Measurements from ENCODE around the gene POMP. TPM values are rescaled to one million over a fixed set of nuclear protein-coding genes. Genes with fewer than 3 reads are reported as not detected.

POMP gene
- total RNA-seq, 1 experiment from 2014 or later = 107 TPM

GRCh38 chr13:28618230-28618994 lies 40.5 kb upstream of the POMP start:
- H3K79me2 ChIP-seq (ENCODE audit: insufficient read depth, low read length) = no peaks in the 10 kb centered on the region
- H3K27me3 ChIP-seq (ENCODE audit: insufficient read depth, low read length) = no peaks in the 10 kb centered on the region
- no peak for ATAC-seq
- POLR2A ChIA-PET = no interaction called here
- no peaks in the 10 kb centered on the region for H3K36me3 ChIP-seq (ENCODE audit: control insufficient read depth in 1 of 2, insufficient read depth in 2 of 2, low read length in 2 of 2)
- RAD21 ChIA-PET (ENCODE audit: low non-redundant PET in 1 of 2, low total read pairs in 2 of 2, uncharacterized antibody in 2 of 2, unreplicated experiment in 2 of 2) = no interaction called here
- intact Hi-C loops (cut with micrococcal nuclease) = no loop called here
- peaks cover 0 to 3% of the 10 kb centered on the region in 2 experiments; a peak in 2 of 4 replicates for H3K4me1 ChIP-seq (ENCODE audit: control insufficient read depth in 1 of 2, insufficient read depth in 2 of 2, low read length in 2 of 2)
- H3K27ac ChIP-seq (ENCODE audit: low read depth, low read length) = no peak overlapping the region
- no peaks in the 10 kb centered on the region for H3K9me2 ChIP-seq (ENCODE audit: insufficient read depth)
- TF ChIP-seq EZH2phosphoT487 (IDR thresholded peaks at IDR 0.05; ENCODE audit: borderline replicate concordance) (no peak), POLR2AphosphoS5 (IDR thresholded peaks at IDR 0.05; ENCODE audit: low read depth, low read length) (no peak), CEBPB (IDR thresholded peaks at IDR 0.05; ENCODE audit: low read depth) (no peak), SRF (IDR thresholded peaks at IDR 0.05; ENCODE audit: low read depth) (no peak)
- H3K4me3 ChIP-seq (replicated peaks in 1 of 2; ENCODE audit: low read depth in 1 of 2, low read length in 2 of 2) = no peak overlapping the region
- CTCF ChIA-PET = no interaction called here
- no peaks in the 10 kb centered on the region for H3K9me3 ChIP-seq (ENCODE audit: control insufficient read depth in 1 of 2, insufficient read depth in 1 of 2, low read depth in 1 of 2, low read length in 2 of 2)
- no peak overlapping the region for H3K9ac ChIP-seq (ENCODE audit: low read length)
- no peaks in the 10 kb centered on the region for H4K20me1 ChIP-seq (ENCODE audit: insufficient read depth)
- H2AFZ ChIP-seq (ENCODE audit: low read depth, low read length, poor library complexity, severe bottlenecking) = no peak overlapping the region
- no peak overlapping the region for H3K4me2 ChIP-seq (ENCODE audit: low read length)
- no peak for DNase-seq (ENCODE audit: low read depth, low spot score)
- no TSS peak for BruUV-seq (replicated peaks)

- H4K20me1 ChIP-seq (ENCODE audit: insufficient read depth) = no peaks in the 10 kb centered on the region
- ChIA-PET CTCF (no interaction called here), POLR2A (no interaction called here), RAD21 (ENCODE audit: low non-redundant PET in 1 of 2, low total read pairs in 2 of 2, uncharacterized antibody in 2 of 2, unreplicated experiment in 2 of 2) (no interaction called here)
- no peaks in the 10 kb centered on the region for H3K27me3 ChIP-seq (ENCODE audit: insufficient read depth, low read length)
- no peaks in the 10 kb centered on the region for H3K79me2 ChIP-seq (ENCODE audit: insufficient read depth, low read length)
- H3K4me2 ChIP-seq (ENCODE audit: low read length) = no peak overlapping the region
- H3K9me2 ChIP-seq (ENCODE audit: insufficient read depth) = no peaks in the 10 kb centered on the region
- H3K9me3 ChIP-seq (ENCODE audit: control insufficient read depth in 1 of 2, insufficient read depth in 1 of 2, low read depth in 1 of 2, low read length in 2 of 2) = no peaks in the 10 kb centered on the region
- no peak overlapping the region for H3K4me3 ChIP-seq (replicated peaks in 1 of 2; ENCODE audit: low read depth in 1 of 2, low read length in 2 of 2)
- no peak overlapping the region for H3K27ac ChIP-seq (ENCODE audit: low read depth, low read length)
- no peaks in the 10 kb centered on the region for H3K36me3 ChIP-seq (ENCODE audit: control insufficient read depth in 1 of 2, insufficient read depth in 2 of 2, low read length in 2 of 2)
- BruUV-seq (replicated peaks) = no TSS peak
- H2AFZ ChIP-seq (ENCODE audit: low read depth, low read length, poor library complexity, severe bottlenecking) = no peak overlapping the region
- intact Hi-C loops (cut with micrococcal nuclease) = no loop called here
- peaks cover 0 to 9% of the 10 kb centered on the region in 2 experiments; a peak in 2 of 4 replicates for H3K4me1 ChIP-seq (ENCODE audit: control insufficient read depth in 1 of 2, insufficient read depth in 2 of 2, low read length in 2 of 2)
- ATAC-seq (no peak), DNase-seq (ENCODE audit: low read depth, low spot score) (no peak)
- no peak overlapping the region for H3K9ac ChIP-seq (ENCODE audit: low read length)
- no peak for TF ChIP-seq EGR1 (IDR thresholded peaks at IDR 0.05; ENCODE audit: low read depth)
- no peak for TF ChIP-seq TCF7L2 (IDR thresholded peaks at IDR 0.05; ENCODE audit: borderline replicate concordance, extremely low read depth, insufficient read depth, insufficient read length)
- TF ChIP-seq, protein P1, sequence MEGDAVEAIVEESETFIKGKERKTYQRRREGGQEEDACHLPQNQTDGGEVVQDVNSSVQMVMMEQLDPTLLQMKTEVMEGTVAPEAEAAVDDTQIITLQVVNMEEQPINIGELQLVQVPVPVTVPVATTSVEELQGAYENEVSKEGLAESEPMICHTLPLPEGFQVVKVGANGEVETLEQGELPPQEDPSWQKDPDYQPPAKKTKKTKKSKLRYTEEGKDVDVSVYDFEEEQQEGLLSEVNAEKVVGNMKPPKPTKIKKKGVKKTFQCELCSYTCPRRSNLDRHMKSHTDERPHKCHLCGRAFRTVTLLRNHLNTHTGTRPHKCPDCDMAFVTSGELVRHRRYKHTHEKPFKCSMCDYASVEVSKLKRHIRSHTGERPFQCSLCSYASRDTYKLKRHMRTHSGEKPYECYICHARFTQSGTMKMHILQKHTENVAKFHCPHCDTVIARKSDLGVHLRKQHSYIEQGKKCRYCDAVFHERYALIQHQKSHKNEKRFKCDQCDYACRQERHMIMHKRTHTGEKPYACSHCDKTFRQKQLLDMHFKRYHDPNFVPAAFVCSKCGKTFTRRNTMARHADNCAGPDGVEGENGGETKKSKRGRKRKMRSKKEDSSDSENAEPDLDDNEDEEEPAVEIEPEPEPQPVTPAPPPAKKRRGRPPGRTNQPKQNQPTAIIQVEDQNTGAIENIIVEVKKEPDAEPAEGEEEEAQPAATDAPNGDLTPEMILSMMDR (IDR thresholded peaks at IDR 0.05 in 2 of 3, conservative IDR thresholded peaks at IDR 0.05 in 1 of 3; ENCODE audit: borderline replicate concordance in 1 of 3, insufficient read depth in 1 of 3, low read depth in 2 of 3, low read length in 2 of 3) = no peak
- TF ChIP-seq CEBPB (IDR thresholded peaks at IDR 0.05; ENCODE audit: low read depth) = no peak
- TF ChIP-seq CBX3 (IDR thresholded peaks at IDR 0.05; ENCODE audit: low read depth) = no peak
- TF ChIP-seq, protein P2, sequence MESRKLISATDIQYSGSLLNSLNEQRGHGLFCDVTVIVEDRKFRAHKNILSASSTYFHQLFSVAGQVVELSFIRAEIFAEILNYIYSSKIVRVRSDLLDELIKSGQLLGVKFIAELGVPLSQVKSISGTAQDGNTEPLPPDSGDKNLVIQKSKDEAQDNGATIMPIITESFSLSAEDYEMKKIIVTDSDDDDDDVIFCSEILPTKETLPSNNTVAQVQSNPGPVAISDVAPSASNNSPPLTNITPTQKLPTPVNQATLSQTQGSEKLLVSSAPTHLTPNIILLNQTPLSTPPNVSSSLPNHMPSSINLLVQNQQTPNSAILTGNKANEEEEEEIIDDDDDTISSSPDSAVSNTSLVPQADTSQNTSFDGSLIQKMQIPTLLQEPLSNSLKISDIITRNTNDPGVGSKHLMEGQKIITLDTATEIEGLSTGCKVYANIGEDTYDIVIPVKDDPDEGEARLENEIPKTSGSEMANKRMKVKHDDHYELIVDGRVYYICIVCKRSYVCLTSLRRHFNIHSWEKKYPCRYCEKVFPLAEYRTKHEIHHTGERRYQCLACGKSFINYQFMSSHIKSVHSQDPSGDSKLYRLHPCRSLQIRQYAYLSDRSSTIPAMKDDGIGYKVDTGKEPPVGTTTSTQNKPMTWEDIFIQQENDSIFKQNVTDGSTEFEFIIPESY (IDR thresholded peaks at IDR 0.05; ENCODE audit: extremely low read depth, insufficient replicate concordance, low read length) = no peak
- TF ChIP-seq, protein P3, sequence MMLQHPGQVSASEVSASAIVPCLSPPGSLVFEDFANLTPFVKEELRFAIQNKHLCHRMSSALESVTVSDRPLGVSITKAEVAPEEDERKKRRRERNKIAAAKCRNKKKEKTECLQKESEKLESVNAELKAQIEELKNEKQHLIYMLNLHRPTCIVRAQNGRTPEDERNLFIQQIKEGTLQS (IDR thresholded peaks at IDR 0.05) = no peak
- no peak for TF ChIP-seq RAD21 (IDR thresholded peaks at IDR 0.05; ENCODE audit: low read depth)
- no peak for TF ChIP-seq MAX (IDR thresholded peaks at IDR 0.05)
- no peak for TF ChIP-seq ZNF274 (IDR thresholded peaks at IDR 0.05; ENCODE audit: low read depth, low read length)
- no peak for TF ChIP-seq SRF (IDR thresholded peaks at IDR 0.05; ENCODE audit: low read depth)
These were observed 38.7 kb upstream of the POMP start for GRCh38 chr13:28620011-28620830.

Measured in HCT116 (cell line).